Adrenal gland (tissue), 12 donors: ENCODE measurements around the gene MYT1. TPM values are rescaled to one million over a fixed set of nuclear protein-coding genes. Genes with fewer than 3 reads are reported as not detected.

Experiments used
- DNase-seq, 7 donors: peaks; one replicate each; pipeline ENCODE4 v3.0.0-alpha.2; 2019 to 2020
- H3K27ac ChIP-seq, 5 donors: fragments of 200-600 bp; sonication (generic) in 4 of 5; 1 replicate in 3 of 5; 2 replicates in 2 of 5; pipeline versions ENCODE4 v1.5.1 to v1.8.0; 2016 to 2020; ENCODE audit warnings: mild to moderate bottlenecking in 1 of 5
- H3K27me3 ChIP-seq: fragments of 200-600 bp; 2 replicates; pipeline ENCODE4 v1.8.0; 2021
- H3K36me3 ChIP-seq, 2 donors: fragments of 200-600 bp; replicated peaks in 1 of 2; 1 replicate in 1 of 2; 2 replicates in 1 of 2; pipeline versions ENCODE4 v1.5.1 to v1.8.0; 2018 to 2022
- H3K4me1 ChIP-seq, 2 donors: fragments of 200-600 bp; replicated peaks in 1 of 2; 1 replicate in 1 of 2; 2 replicates in 1 of 2; pipeline versions ENCODE4 v1.5.1 to v1.8.0; 2018 to 2021
- H3K4me3 ChIP-seq, 4 donors: fragments of 200-600 bp; sonication (generic) in 3 of 4; one replicate each; pipeline ENCODE4 v1.5.1; 2016 to 2018
- H3K9me3 ChIP-seq, 3 donors: fragments of 200-600 bp; sonication (generic) in 1 of 3; replicated peaks in 1 of 3; 1 replicate in 2 of 3; 2 replicates in 1 of 3; pipeline versions ENCODE4 v1.5.1 to v1.8.0; 2016 to 2021
- CTCF ChIP-seq, 6 experiments: fragments of 450-650 bp in 4 of 6; fragments of 200-600 bp in 2 of 6; sonication (generic) in 1 of 6; IDR thresholded peaks; 1 replicate in 5 of 6; 2 replicates in 1 of 6; pipeline versions ENCODE4 v1.5.1 to v1.8.0; 2016 to 2021; ENCODE audit warnings: antibody characterized with exemption in 6 of 6, mild to moderate bottlenecking in 2 of 6, moderate library complexity in 1 of 6
- POLR2A ChIP-seq, 2 donors: fragments of 450-650 bp; IDR thresholded peaks; one replicate each; pipeline ENCODE4 v1.6.1; 2017; ENCODE audit warnings: antibody characterized with exemption in 2 of 2, mild to moderate bottlenecking in 2 of 2, moderate library complexity in 1 of 2
- WGBS, 4 donors: extraction: QIAGEN DNeasy Blood & Tissue Kit in 2 of 4; methylation state at CpG; one replicate each; pipeline versions ENCODE4 v1.1.5 to v1.1.7; 2013 to 2017; 5-methylcytosine and 5-hydroxymethylcytosine counted together
- intact Hi-C, 2 donors: fragments of 100-400 bp; cut with DNase I; formaldehyde crosslinking; loops; one replicate each; pipeline versions ENCODE4 v1.14.1 to v1.15.0; 2022 to 2023
- polyA plus RNA-seq, 3 donors: library from polyadenylated mRNA; stranded (reverse); fragments of 200-250 nt in 2 of 3; fragments of 350-450 nt in 1 of 3; fragmentation: Illumina TruSeq in 1 of 3; extraction: RNeasy Lipid Tissue Mini Kit (QIAGEN cat#74804) in 1 of 3; gene quantifications; one replicate each; pipeline ENCODE4 v1.2.3, GENCODE V29; 2013 to 2014
- total RNA-seq, 9 donors: library from RNA; depleted of rRNA in 4 of 9; stranded (reverse); fragments of >200 nt in 4 of 9; fragments of 120-200 nt in 1 of 9; fragmentation: NEBNext Ultra II Directional in 1 of 9; extraction: Animal tissue kit (Norgen Biotek cat#: 25700) in 1 of 9; gene quantifications; one replicate each; pipeline versions ENCODE4 v1.1.0 to v1.2.4, GENCODE V29; 2013 to 2023
- donor health status: healthy with polysubstance abuse.
- donor health status: Bipolar disorder and iron deficiency.
- donor health status: DM: yes; HTN: yes; CAD: no.
- donor health status: DM: no; HTN: no; CAD: no.
- donor health status: DM: no; HTN: no; CAD: no.
- donor health status: DM: yes; HTN: yes; CAD: no.

MYT1 gene
- total and polyA plus RNA-seq, 12 donors, result 0.61 to 8.5 (median 2.7) TPM

GRCh38 chr20:64203037-64203777 lies 39.0 kb downstream of the MYT1 start:
- peak in 1 of 7 donors; percentile 79 for DNase-seq
- H3K4me1 ChIP-seq, result no peaks in the 10 kb centered on the region
- WGBS, 4 donors, result 72 to 88% (median 75%) methylated on average over 16 to 17 of the region's 17 CpGs
- H3K4me3 ChIP-seq, result no peak overlapping the region
- no peaks in the 10 kb centered on the region for H3K9me3 ChIP-seq
- no peaks in the 10 kb centered on the region for H3K36me3 ChIP-seq
- H3K27ac ChIP-seq, result peak overlapping the region in 1 of 5 donors; percentile 42
- H3K27me3 ChIP-seq, result no peaks in the 10 kb centered on the region
- intact Hi-C loops, result no loop called here
- TF ChIP-seq POLR2A (IDR thresholded peaks at IDR 0.05), result no peak
- no peak for TF ChIP-seq CTCF (IDR thresholded peaks at IDR 0.05)

GRCh38 chr20:64205611-64206026 lies 41.4 kb downstream of the MYT1 start:
- H3K36me3 ChIP-seq, result no peaks in the 10 kb centered on the region
- no peak overlapping the region for H3K27ac ChIP-seq
- no peaks in the 10 kb centered on the region for H3K27me3 ChIP-seq
- H3K4me3 ChIP-seq, result no peak overlapping the region
- whole genome bisulfite sequencing, 4 donors, result 80 to 85% (median 82%) methylated on average over 17 of the region's 17 CpGs
- no peak for TF ChIP-seq CTCF (IDR thresholded peaks at IDR 0.05)
- intact Hi-C loops, result no loop called here
- no peaks in the 10 kb centered on the region for H3K9me3 ChIP-seq
- H3K4me1 ChIP-seq, result peaks cover 5 to 7% of the 10 kb centered on the region in 2 donors
- no peak for DNase-seq

- peaks cover 15 to 17% of the 10 kb centered on the region in 2 donors for H3K4me1 ChIP-seq
- no peak for DNase-seq
- no peak overlapping the region for H3K4me3 ChIP-seq
- no peaks in the 10 kb centered on the region for H3K9me3 ChIP-seq
- H3K36me3 ChIP-seq, result no peaks in the 10 kb centered on the region
- TF ChIP-seq CTCF (IDR thresholded peaks at IDR 0.05) (no peak), POLR2A (IDR thresholded peaks at IDR 0.05) (no peak)
- no peak overlapping the region for H3K27ac ChIP-seq
- WGBS, 4 donors, result 92 to 97% (median 96%) methylated on average over 8 of the region's 8 CpGs
- intact Hi-C loops, result no loop called here
- H3K27me3 ChIP-seq, result no peaks in the 10 kb centered on the region
Measured at GRCh38 chr20:64206614-64207013, 42.4 kb downstream of the MYT1 start.

- no peaks in the 10 kb centered on the region for H3K36me3 ChIP-seq
- TF ChIP-seq POLR2A (IDR thresholded peaks at IDR 0.05) (no peak), CTCF (IDR thresholded peaks at IDR 0.05) (no peak)
- H3K27me3 ChIP-seq, result no peaks in the 10 kb centered on the region
- no peak overlapping the region for H3K27ac ChIP-seq
- no peak for DNase-seq
- intact Hi-C loops, result no loop called here
- no peak overlapping the region for H3K4me3 ChIP-seq
- peaks cover 28 to 29% of the 10 kb centered on the region in 2 donors for H3K4me1 ChIP-seq
- no peaks in the 10 kb centered on the region for H3K9me3 ChIP-seq
- 91 to 93% (median 92%) methylated on average over 16 to 25 of the region's 25 CpGs for WGBS, 4 donors
Measured at GRCh38 chr20:64207641-64208590, 43.7 kb downstream of the MYT1 start.
